ENCODE results near the gene PAM.

DNA sequence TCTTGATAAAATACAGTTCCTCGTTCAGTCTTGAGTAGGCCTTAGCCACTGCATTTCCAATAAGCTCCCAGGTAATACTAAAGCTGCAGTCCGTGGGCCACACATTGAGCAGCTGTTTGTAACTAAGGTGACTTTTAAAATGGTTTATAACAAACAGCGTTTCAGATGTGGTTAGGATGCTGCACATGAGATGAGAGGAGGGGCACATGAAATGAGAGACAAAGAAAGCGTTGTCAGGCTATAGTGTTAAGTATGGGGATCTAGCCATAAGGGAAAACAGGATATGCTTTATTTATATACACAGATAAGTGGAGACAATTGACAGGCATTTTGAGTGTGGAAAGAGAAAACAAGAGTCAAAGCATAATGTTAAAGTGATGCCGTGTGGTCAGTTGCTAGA is 89.9 kb downstream of the PAM start:
- TF ChIP-seq POLR2A (IDR thresholded peaks at IDR 0.05; ENCODE audit: low read depth, low read length) (no peak), TAF1 (IDR thresholded peaks at IDR 0.05; ENCODE audit: low read depth, low read length) (no peak)

Measured in GM12891 (cell line).